RWPE1 (cell line): ENCODE results near the gene SCAMP3.

Experiments
- CTCF ChIA-PET: fragments of 350-600 bp; sonication (Branson Sonifier 250); formaldehyde crosslinking; extraction: SDS; loops from one replicate; lab custom pipeline; 2021; lab: Yijun Ruan, JAX
- POLR2A ChIA-PET: fragments of 400-600 bp; formaldehyde crosslinking; extraction: SDS; loops from one replicate; lab custom pipeline; 2020; ENCODE audit warnings: antibody characterized with exemption; ENCODE audit not compliant: low non-redundant PET; lab: Yijun Ruan, JAX
- DNase-seq: peaks from one replicate; pipeline ENCODE4 v3.0.0; 2012; ENCODE audit warnings: low spot score
- H3K27ac ChIP-seq: fragments of 450-650 bp; 2 replicates; pipeline ENCODE4 v1.5.1; 2017
- CTCF ChIP-seq: fragments of 450-650 bp; conservative IDR thresholded peaks from 2 replicates; pipeline ENCODE4 v1.5.1; 2017; ENCODE audit warnings: low read depth, mild to moderate bottlenecking

The SCAMP3 gene

GRCh38 chr1:155261493-155261851 is 688 bp downstream of the SCAMP3 start:
- ChIA-PET CTCF (interaction anchor here (0.6 to 2.1 kb wide), 2 partner anchors 11 to 63 kb away, joined by 3 to 14 read pairs; no protein-coding TSS in a partner anchor), POLR2A (interaction anchor here (0.8 kb wide), 1 partner anchor 11 kb away, joined by 5 read pairs; the partner anchor contains the start of gene CLK2)
- DNase-seq, result no peak
- no peak for TF ChIP-seq CTCF
- peak overlapping the region; percentile 85 for H3K27ac ChIP-seq

GRCh38 chr1:155260276-155260675 is 1.9 kb downstream of the SCAMP3 start:
- TF ChIP-seq CTCF, result no peak
- ChIA-PET CTCF (interaction anchor here (1.9 kb wide), 1 partner anchor 10 kb away, joined by 4 read pairs; no protein-coding TSS in a partner anchor), POLR2A (no interaction called here)
- no peak for DNase-seq
- H3K27ac ChIP-seq, result peak overlapping the region; percentile 36

GRCh38 chr1:155256058-155256852 is 5.9 kb downstream of the SCAMP3 start:
- POLR2A ChIA-PET, result interaction anchor here (0.6 kb wide), 1 partner anchor 13 kb away, joined by 3 read pairs; no protein-coding TSS in a partner anchor
- no peak for TF ChIP-seq CTCF
- CTCF ChIA-PET, result interaction anchor here (1.6 kb wide), 1 partner anchor 49 kb away, joined by 5 read pairs; no protein-coding TSS in a partner anchor
- no peak for DNase-seq
- peak overlapping the region; percentile 92 for H3K27ac ChIP-seq

GRCh38 chr1:155255243-155256007 is 6.7 kb downstream of the SCAMP3 start, which contains the start of gene ENTREP3:
ENTREP3 (minus strand) TSS chr1:155255483; CDS start chr1:155254877, 606 bp downstream.
- ChIA-PET POLR2A (no interaction called here), CTCF (interaction anchor here (1.6 kb wide), 1 partner anchor 49 kb away, joined by 5 read pairs; no protein-coding TSS in a partner anchor)
- TF ChIP-seq CTCF, result no peak
- H3K27ac ChIP-seq, result peak within 1 kb of the TSS; percentile 92
- DNase-seq, result peak; percentile 90

- TF ChIP-seq CTCF, result no peak
- peak overlapping the region; percentile 92 for H3K27ac ChIP-seq
- ChIA-PET CTCF (interaction anchor here (0.8 to 1.6 kb wide), 2 partner anchors 48 to 69 kb away, joined by 4 to 5 read pairs; no protein-coding TSS in a partner anchor), POLR2A (no interaction called here)
- no peak for DNase-seq
Observed at GRCh38 chr1:155254714-155255242, 7.4 kb downstream of the SCAMP3 start.
